Stromal cell of bone marrow (primary cell): ENCODE data around the gene RAMP3.
"Not testable (repeated sequence)": the region's sequence is repeated elsewhere in the genome, so short reads cannot be mapped to it uniquely, and the experiment has no call there.

Experiments used
- DNase-seq: peaks from one replicate; pipeline ENCODE4 v3.0.0-alpha.2; 2012; ENCODE audit warnings: low read depth

The RAMP3 gene

DNA sequence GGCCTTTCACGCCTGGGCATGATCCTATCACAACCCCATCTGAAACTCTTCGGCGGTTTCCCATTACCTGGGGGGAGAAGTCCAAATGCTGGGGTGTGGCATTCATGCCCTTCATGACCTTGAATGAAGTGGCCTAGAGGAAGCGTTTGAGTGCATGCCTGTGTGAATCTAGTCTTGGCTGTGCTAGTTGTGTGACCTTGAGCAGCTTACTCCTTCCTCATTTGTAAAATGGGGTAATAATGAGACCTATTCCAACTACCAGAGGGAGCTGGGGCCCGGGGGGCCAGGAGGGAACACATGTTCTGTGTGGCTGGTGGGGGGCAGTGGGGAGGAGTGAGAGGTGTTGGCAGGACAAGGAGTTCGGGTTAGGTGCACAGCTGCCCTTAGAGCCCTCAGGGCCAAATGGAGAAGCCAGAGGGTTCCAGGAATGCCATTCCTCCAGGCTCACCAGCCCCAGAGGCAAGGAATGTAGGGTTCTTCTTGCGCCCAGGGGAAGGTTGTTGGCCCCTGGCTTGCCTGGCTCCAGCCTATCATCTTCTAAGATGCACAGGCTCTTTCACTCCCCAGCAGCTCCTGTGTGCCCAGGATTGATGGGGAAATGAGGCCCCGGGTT is 24.8 kb upstream of the RAMP3 start:
- no peak for DNase-seq

DNA sequence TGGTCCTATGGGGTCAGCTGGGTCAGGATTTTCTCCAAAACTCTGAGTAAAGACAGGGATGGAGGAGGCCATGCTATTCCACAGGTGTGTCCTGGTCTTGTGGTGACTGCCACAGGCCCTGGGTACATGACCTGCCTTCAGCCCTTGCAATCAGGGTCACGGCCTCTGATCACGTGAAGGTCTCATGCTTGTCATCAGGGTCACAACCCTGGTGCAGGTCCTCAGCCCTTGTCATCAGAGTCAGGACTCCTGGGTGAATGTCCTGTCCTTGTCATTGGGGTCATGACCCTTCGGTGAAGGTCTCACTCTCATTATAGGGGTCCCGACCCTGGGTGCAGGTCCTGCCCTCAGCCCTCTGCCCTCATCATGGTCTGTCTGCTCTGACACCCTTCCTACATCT is 24.2 kb upstream of the RAMP3 start:
- no peak for DNase-seq

DNA sequence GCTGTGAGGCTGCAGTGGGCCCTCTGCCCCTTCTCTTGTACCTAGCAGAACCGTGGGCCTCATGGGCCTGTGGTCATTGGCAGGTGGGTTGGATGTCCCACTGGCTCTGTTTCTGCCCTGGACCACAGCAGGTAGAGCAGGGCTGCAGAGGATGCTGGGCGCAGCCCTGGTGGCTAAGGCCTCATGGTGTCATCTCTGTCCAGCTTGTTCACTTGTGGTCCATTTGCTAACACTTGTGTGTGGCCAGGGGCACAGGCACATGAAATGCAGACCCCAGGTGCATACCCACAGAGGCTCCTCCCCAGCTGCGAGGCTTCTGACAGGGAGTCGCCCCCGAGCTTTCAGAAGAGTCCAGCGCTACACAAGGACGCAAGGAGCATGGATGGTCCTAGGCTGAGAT is 23.7 kb upstream of the RAMP3 start:
- no peak for DNase-seq

DNA sequence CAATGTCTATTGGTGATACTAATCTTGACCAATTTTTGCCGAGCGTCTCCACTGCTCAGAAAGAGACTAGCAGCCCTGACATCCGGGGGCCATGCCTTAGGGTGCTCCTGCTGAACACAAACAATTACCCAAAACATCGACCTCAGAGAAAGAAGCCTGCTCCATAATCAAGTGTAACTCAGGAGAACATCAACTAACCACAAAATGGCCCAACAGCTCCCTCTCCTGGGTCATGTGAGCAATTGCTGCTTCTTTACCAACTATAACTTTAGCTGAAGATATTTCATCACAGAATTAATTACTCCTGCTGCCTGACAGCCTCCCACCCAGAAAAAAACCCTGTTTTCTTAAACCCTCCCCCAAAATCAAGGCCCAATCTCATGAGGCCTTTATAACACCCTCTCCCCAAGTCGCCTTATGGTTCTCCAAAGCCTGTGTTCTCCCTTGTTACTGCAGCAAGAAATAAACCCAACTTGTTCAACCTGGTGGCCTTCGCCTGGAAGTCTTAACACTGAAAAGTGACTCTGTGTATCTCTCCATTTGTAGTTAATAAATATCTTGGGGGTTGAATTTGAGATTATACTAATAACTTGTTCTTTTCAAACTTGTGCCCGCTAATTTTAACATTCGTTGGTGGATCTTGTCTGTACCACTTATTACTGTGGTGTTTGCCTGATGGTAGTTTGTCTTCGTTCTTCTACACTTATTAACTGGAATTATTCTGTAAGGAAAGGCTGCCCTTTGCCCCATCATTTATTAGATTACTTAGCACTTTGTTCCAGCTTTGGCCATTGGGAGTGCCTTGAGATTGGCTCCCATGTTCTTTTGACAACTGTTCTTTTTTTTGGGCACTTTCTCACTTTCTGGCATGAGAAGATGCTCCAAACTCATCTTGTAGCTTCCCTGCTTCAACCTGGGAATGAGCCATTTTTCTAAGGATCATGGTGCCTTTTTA is 21.2 kb upstream of the RAMP3 start:
- peak; percentile 62 for DNase-seq

DNA sequence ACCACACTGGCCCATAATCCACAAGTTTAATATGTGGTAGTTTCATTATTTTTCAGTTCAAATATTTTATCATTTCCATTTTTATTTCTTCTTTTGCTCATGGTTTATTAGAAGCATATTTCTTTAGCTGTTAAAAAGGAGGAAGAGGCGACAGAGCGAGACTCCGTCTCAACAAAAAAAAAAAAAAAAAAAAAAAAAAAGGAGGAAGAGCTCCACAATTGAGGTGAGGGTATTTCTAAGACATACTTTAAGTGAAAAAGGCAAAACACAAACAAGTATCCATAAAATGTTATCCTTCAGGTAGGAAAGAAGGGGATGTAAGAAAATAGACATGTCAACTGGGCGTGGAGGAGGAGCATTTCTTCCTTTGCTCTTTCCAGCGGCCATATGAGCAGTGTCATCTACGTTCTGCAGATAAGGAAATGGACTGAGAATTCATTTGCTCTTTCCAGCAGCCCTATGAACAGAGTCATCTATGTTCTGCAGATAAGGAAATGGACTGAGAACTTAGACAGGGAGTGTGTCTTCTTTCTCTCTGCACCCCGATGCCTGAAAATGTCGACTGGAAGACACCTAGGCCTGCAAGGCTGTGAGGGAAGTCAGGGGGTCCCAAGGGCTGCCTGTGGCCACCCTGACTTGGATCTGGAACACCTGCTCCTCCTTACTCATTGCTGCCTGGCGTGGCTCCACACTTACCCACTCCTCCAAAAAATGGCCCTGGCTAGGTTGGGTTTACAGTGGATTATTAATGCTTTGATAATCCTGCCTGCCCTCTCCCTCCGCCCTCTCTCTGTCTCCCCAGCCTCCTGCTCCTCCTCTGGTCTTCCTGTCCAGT is 18.9 kb upstream of the RAMP3 start:
- no peak for DNase-seq

DNA sequence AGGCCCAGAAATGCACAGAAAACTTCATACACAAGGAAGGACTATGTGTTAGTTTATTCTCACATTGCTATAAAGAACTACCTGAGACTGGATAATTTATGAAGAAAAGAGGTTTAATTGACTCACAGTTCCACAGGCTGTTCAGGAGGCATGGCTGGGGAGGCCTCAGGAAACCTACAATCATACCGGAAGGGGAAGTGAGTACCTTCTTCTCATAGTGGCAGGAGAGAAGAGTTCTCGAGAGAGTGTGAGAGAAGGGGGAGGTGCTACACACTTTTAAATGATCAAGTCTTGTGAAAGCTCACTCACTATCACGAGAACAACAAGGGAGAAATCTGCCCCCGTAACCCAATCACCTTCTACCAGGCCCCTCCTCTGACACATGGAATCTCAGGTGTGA is 16.8 kb upstream of the RAMP3 start:
- DNase-seq = no peak

DNA sequence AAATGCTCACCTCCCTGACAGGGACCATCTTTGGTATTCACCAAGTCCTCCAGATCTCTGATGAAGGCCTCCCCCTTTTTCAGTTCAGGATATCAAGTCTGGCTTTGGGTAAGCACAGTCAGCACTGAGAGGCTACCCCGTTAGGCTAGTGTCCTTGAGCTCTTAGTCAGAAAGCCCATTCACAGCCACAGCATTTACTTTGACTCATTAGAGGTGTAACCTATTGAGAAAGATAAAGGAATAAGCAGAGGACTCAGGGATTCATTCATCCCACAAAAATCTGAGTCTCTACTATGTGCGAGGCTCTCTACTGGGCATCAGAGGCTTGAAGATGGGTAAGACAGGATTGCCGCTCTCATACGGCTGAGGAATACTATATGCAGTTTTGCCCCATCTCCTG is 14.0 kb upstream of the RAMP3 start:
- no peak for DNase-seq

DNA sequence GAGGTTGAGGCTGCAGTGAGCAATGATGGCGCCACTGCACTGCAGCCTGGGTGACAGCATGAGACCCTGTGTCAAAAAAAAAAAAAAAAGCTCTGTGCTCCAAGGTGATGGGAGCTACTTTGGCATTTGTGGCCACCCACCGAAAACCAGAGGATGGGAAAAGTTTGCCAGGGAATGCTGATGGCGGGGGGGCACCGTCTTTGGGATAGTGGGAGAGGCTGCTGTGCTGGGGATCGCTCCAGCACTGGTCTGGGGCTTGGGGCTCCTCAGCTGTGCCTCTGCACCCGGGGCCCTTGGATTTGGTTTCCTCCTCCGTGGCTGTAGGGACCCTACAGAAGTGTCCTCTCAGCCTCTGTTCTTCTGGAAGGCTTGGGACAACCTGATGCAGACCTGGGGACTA is 11.7 kb upstream of the RAMP3 start:
- DNase-seq = no peak

DNA sequence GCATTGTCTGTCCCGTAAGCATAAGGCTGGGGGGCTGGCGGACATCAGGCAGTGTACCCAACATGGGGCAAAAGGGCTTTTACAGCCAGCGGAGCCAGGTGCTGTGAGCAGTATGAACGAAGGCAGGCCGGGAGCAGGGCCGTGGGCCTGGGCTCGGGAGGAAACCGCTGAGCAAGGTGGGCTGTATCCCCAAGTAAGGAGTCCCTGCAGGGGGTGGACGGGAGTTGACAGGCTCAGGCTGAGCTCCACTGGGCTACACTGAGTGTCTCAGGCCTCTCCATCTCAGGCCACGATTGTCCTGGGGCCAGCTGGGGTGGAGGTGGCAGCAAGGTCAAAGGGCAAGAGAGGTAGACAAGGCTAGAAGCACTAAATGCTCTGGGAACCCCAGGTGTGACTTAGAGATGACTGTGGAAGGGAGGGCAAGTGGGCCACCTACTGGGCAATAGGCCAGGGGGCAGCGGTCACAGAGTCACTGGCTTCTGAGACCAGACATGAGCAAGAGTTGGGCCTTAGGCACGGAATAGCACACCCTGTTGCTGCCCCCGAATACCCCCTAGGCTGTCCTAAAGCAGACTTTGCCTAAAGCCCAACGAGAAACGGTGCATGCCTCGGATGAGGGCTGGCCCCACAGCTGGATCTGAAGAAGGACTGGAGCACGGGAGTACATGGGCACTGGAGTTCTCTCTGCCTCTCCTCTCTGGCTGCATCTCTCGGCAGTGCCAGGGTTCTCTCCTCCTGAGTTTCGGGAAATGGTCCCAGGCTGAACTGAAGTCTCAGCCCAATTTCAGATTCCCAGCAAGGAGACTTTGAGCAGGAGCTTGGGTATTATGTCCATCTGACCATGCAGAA is 10.8 kb upstream of the RAMP3 start:
- no peak for DNase-seq

DNA sequence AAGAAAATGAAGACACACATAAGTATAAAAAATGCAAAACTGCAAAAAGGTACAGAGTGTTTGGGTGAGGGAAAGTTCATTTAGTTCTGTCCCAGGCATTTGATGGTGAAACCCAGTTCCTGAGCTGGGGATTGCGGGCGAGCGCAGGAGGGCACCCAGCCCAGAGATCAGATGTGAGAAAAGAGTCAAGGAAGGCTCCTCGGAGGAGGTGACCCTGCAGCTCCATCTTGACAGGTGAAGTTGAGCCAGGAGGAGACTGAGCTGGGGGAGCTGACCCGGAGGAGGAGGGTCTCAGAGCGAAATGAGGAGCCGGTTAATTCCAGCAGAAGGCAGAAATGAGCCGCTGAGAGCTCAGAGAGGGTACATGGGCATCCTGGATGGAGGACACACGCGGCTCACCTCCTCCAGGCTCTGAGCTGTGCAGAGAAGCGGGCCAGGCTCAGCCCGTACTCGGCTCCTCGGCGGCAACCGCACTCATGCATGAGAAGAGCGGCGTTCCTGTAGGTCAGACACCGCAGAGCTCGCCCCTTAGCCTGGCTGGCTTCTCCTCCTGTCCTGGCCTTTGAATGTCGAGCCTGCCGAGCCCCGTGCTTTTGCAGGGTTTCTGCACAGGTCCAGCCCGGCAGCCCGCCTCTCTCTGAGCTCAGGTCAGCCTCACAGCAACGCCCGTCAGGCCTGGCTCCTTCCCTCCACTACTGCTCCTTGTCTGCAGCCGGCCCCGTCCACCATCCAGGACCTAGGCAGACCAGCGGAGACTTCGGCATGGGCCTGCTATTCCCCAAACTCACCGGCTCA is 9.5 kb upstream of the RAMP3 start:
- no peak for DNase-seq

DNA sequence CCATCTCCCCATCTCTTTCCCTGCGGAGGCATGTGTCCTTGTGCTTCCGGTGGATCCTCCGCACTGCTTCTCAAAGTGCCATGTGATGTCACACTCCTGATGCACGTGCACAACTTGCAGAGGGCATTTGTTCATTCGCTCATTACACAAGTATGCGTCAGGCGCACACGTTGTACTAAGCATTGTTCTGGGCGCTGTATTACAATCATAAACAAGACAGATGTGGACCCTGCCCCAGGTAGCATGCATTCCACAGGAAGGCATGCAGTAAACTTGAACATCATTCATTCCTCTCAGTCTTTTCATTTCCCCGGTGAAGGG is 9.0 kb upstream of the RAMP3 start:
- no peak for DNase-seq

DNA sequence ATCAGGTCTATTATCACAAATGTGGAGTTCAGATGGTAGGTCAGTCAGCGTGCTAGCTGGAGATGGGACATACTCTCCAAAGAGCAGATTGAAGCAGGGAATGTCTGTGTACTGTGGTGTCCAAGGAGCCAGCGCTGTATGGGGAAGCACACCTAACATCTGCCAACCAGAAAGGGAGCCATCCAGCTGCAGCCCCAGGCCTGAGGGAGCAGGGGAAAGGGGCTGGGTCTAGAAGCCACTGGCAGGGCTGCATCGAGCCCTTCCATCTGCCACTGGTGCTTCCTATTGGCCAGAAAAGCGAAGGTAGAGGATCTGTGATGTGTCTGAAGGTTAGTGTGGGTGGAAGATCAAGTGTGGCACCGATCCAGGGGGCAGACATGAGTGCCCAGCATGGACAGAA is 8.0 kb upstream of the RAMP3 start:
- no peak for DNase-seq

DNA sequence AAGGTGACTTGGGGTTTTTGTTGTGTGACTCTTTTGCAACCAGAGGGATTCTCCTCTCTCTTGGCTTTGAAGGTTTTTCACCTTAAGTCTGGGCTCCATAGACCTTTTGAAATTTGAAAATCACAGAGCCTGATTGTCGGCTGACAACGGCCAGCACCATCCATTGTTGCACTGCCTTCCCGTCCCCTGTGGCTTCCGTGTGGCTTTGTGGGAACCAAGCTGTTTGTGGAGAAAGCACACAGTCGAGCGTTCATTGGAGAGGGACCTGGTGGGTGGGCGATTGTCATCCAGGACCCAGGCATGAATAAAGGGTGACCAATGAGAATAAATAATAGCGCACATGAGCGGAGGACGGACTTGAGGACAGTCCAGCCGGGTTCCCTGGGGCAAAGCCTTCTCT is 7.4 kb upstream of the RAMP3 start:
- no peak for DNase-seq

DNA sequence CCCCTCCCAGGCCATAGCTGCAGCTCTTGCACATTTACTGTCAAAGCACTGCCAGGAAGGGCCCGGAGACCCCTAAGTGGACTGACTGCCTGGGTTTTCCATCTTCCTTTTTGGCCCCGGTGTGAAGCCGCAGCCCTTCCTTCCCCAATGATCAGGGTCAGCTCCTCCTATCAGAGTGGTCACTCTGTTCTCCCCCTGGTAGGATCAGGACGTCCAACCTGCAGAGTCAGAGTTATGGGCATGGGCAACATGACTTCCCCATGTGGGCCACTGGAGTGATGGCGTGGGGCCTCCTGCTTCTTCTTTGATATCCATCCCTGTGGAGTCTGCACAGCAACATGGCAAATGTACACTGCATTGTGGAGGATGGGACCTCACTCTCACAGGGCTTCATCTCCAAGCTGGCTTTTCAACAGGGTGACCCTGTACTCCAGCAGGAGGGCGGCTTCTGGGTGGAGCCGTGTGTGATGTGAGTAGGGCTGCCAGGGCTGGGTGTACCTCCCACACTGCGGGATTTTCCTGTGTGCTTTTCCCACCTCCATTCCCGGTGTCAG is 6.4 kb upstream of the RAMP3 start:
- no peak for DNase-seq

DNA sequence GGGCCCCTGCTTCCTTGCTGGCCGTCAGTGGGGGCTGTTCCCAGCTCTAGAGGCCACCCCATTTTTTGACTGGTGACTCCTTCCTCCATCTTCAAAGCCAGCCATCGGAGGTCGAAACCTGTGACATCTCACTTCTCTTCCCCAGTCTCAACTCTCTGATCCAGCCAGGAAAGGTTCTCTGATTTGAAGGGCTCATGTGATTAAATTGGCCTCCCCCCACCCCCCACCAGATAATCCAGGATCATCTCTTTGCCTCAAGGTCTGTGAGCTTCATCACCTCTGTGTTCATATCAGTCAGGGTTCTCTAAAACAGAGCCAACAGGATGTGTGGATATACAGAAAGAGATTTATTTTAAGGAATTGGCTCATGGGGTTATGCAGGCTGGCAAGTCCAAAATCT is 5.6 kb upstream of the RAMP3 start:
- no peak for DNase-seq

DNA sequence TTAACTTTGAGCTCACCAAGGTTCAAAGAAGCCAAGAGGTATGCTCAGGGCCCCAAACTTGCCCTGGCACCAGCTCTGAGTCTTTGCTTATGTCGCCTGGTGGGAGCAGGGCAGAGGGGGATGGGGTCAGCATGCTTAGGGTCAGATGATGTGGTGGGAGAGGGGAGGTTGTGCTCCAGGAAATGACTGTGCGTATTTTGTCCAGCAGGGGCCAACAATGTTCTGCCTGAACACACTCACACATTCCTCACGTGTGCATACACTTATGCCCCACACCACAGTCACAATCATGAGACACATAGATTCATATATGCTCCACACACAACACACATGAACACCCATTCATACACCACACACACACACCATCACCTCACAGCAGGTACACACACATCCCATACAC is 4.4 kb upstream of the RAMP3 start:
- DNase-seq = no peak

DNA sequence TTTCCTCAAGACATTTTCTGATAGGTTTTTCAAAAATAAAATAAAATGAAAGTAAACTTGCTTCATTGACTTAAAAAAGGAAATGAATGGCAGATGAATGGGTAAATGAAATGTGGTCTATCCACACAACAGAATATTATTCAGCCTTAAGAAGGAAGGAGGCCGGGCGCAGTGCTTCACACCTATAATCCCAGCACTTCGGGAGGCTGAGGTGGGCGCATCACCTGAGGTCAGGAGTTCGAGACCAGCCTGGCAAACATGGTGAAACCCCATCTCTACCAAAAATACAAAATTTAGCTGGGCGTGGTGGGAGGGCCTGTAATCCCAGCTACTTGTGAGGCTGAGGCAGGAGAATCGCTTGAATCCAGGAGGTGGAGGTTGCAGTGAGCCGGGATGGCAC is 3.7 kb upstream of the RAMP3 start:
- DNase-seq = not testable (repeated sequence)

DNA sequence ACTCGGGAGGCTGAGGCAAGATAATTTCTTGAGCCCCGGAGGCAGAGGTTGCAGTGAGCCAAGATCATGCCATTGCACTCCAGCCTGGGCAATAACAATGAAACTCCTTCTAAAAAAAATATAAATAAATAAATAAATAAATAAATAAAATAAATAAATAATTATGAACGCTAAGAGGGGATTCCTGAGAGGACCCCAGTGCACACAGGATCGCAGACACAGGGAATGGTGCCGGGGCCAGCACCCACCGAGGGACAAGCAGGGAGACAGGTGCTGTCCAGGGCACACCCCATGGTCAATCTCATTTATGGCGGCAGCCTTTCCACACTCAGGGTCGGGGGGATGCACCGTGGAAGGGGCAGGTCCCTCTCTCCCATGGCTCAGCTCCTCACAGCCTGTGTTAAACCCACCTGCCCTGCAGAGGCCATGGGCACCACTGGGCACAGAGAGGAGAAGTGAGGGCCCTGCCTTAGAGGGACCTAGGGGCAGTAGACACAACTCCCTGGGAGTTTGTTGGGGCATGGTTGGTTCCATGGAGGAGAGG is 2.2 kb upstream of the RAMP3 start:
- DNase-seq = no peak

DNA sequence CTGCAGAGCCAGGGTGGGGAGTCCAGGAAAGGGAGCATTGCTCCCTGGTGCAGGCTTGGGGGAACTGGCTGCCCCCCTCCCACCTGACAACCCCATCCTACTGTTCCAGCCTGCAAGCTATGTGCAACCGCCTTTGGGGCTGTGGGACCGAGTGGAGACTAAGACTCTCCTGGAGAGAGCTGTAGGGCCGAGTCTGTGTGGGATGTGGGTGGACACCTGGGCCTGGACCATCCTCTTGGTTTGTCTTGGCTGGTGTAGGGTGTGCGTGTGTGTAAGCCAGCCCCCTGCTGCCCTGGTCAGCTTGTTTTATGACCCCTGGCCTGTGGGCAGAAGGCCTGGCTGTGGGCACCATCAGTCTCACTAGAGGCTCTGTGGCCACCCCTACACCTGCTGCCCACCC is 1.6 kb upstream of the RAMP3 start:
- no peak for DNase-seq

DNA sequence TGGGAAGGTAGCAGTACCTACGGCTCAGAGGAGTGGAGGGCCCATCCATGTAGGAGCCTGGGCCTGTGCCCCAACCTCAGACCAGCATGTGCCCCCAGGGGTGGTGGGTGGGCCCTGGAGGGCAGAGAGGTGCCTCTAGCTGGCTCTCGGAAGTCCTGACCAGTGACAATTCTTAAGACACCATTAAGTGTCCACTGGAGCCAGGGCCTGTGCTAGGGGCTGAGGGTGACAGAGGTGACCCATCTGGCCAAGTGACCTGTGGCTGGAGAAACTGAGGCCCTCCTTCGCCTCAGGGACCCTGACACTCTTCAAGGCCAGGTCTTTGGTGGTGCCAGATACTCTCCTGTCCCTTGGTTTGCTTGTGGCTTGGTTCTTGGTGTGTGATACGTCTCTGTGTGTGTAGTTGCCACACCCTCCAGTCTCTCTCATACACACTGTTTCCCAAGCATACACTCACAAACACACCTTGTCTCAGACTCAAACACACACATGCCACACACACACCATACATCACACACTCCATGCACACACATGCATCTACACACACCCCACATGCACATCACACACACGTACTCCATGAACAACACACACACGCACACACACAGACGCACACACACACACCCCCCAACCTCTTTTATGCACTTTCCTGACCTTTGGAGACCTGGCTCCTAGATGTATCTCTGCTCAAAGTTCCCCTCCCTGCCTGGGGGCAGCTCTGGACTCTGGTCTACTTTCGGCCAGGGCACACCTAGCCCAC is 897 bp upstream of the RAMP3 start:
- DNase-seq = no peak
